OCI-LY3 (cell line): ENCODE measurements around the gene DMRT1.

Source experiments
- H2AFZ ChIP-seq: fragments of 200-600, 300-600 bp; shearing (Covaris generic); 2 replicates; pipeline ENCODE4 v1.6.0; 2014; ENCODE audit warnings: antibody characterized with exemption, low read depth, low read length
- H3K27ac ChIP-seq: fragments of 200-600, 300-600 bp; sonication (generic); 2 replicates; pipeline ENCODE4 v1.5.1; 2014; ENCODE audit warnings: mild to moderate bottlenecking, low read length, moderate library complexity, mixed read lengths
- H3K27me3 ChIP-seq: fragments of 200-600, 300-600 bp; sonication (generic); 2 replicates; pipeline ENCODE4 v1.6.1; 2014; ENCODE audit warnings: low read depth, low read length, mixed read lengths
- H3K36me3 ChIP-seq: fragments of 200-600, 300-600 bp; sonication (generic); replicated peaks from 2 replicates; pipeline ENCODE3; 2014; ENCODE audit warnings: low read depth, low read length, mixed read lengths
- H3K4me1 ChIP-seq: fragments of 300-600, 200-600 bp; sonication (generic); 2 replicates; pipeline ENCODE4 v1.6.1; 2014; ENCODE audit warnings: low read length, mixed read lengths
- H3K4me2 ChIP-seq: fragments of 200-600, 300-600 bp; sonication (generic); 2 replicates; pipeline ENCODE4 v1.6.1; 2014; ENCODE audit warnings: low read length, mixed read lengths
- H3K4me3 ChIP-seq: fragments of 300-600, 200-600 bp; sonication (generic); 2 replicates; pipeline ENCODE4 v1.5.1; 2014; ENCODE audit warnings: antibody characterized with exemption, mild to moderate bottlenecking, low read length, moderate library complexity
- H3K79me2 ChIP-seq: fragments of 300-600, 200-600 bp; shearing (Covaris generic); 2 replicates; pipeline ENCODE4 v1.6.1; 2014; ENCODE audit warnings: mild to moderate bottlenecking, low read length, mixed read lengths
- H3K9ac ChIP-seq: fragments of 300-600, 200-600 bp; shearing (Covaris generic); 2 replicates; pipeline ENCODE4 v1.6.0; 2014; ENCODE audit warnings: mild to moderate bottlenecking, low read length, moderate library complexity
- H3K9me3 ChIP-seq: fragments of 200-600, 300-600 bp; shearing (Covaris generic); 2 replicates; pipeline ENCODE4 v1.6.1; 2014; ENCODE audit warnings: low read length, mixed read lengths; ENCODE audit not compliant: insufficient read depth
- H4K20me1 ChIP-seq: fragments of 200-600, 300-600 bp; sonication (generic); 2 replicates; pipeline ENCODE4 v1.6.1; 2016; ENCODE audit warnings: low read length, mixed read lengths; ENCODE audit not compliant: insufficient read depth
- CTCF ChIP-seq: fragments of 200-600, 300-600 bp; sonication (generic); IDR thresholded peaks from 2 replicates; pipeline ENCODE4 v1.5.1; 2014; ENCODE audit warnings: antibody characterized with exemption, low read length, low read depth
- EZH2phosphoT487 ChIP-seq: fragments of 200-600 bp; shearing (Covaris generic); IDR thresholded peaks from 2 replicates; pipeline ENCODE4 v1.6.1; 2018; ENCODE audit warnings: antibody characterized with exemption, mixed run types, low read depth

The DMRT1 gene

GRCh38 chr9:806285-807156, 35.0 kb upstream of the DMRT1 start:
- H3K9ac ChIP-seq = no peak overlapping the region
- TF ChIP-seq EZH2phosphoT487 (no peak), CTCF (peak; percentile 76)
- H3K4me3 ChIP-seq = peak overlapping the region; percentile 41; the same call in 1 of the 2 replicates
- H3K9me3 ChIP-seq = no peaks in the 10 kb centered on the region
- no peak overlapping the region for H3K27ac ChIP-seq
- no peaks in the 10 kb centered on the region for H4K20me1 ChIP-seq
- H3K36me3 ChIP-seq = no peaks in the 10 kb centered on the region
- H3K4me1 ChIP-seq = no peaks in the 10 kb centered on the region
- H3K79me2 ChIP-seq = no peaks in the 10 kb centered on the region
- no peaks in the 10 kb centered on the region; the same call in 1 of the 2 replicates for H3K27me3 ChIP-seq
- H2AFZ ChIP-seq = peak overlapping the region; percentile 84
- H3K4me2 ChIP-seq = peak overlapping the region; percentile 56

DNA sequence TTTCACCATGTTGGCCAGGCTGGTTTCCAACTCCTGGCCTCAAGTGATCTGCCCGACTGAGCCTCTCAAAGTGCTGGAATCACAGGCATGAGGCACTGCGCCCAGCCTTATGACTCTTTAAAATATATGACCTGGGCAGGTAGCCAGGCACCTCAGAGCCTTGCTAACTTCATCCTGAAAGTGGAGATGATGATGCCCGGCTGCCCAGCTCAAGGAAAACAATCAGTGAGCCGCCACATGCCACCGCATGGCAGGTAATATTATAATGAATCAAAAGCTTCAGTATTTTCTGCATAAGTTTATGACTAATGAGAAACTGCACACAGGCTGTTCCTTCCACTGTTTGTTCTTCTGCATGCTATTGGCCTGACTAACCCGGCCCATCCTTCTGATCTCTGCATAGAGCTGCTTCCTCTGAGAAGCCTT, 30.4 kb upstream of the DMRT1 start:
- TF ChIP-seq CTCF = no peak
- no peak for TF ChIP-seq EZH2phosphoT487
- no peaks in the 10 kb centered on the region for H3K9me3 ChIP-seq
- H3K27ac ChIP-seq = no peak overlapping the region
- no peaks in the 10 kb centered on the region for H3K79me2 ChIP-seq
- no peak overlapping the region for H3K4me3 ChIP-seq
- H2AFZ ChIP-seq = no peak overlapping the region
- H3K27me3 ChIP-seq = no peaks in the 10 kb centered on the region
- H4K20me1 ChIP-seq = no peaks in the 10 kb centered on the region
- H3K36me3 ChIP-seq = no peaks in the 10 kb centered on the region
- no peaks in the 10 kb centered on the region for H3K4me1 ChIP-seq
- no peak overlapping the region for H3K4me2 ChIP-seq
- H3K9ac ChIP-seq = no peak overlapping the region

DNA sequence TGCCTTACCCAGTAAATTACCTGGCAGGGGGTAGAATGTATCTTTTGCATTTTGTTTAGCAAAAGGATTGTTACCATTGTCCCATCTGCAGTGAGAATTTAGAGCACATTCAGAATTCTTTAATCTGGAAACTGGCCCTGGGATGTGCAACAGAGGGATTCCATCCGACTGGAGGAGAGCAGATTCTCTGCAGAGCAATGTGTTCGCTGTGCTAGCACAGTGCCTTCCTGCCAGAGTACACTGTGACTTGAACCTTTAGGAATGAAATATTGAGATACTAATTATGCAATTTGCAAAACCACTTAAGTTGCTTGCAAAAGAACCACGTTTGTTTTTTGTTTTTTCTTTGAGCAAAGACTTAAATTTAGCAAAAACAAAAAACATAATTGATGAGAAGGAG, 22.5 kb upstream of the DMRT1 start:
- Histone ChIP-seq H3K9me3 (no peaks in the 10 kb centered on the region), H3K27me3 (no peaks in the 10 kb centered on the region), H3K79me2 (no peaks in the 10 kb centered on the region), H2AFZ (no peak overlapping the region), H3K27ac (no peak overlapping the region), H3K9ac (no peak overlapping the region), H4K20me1 (no peaks in the 10 kb centered on the region), H3K4me2 (no peak overlapping the region), H3K4me1 (no peaks in the 10 kb centered on the region), H3K36me3 (no peaks in the 10 kb centered on the region), H3K4me3 (no peak overlapping the region)
- TF ChIP-seq CTCF = no peak
- TF ChIP-seq EZH2phosphoT487 = no peak

GRCh38 chr9:826500-827280, 14.8 kb upstream of the DMRT1 start:
- Histone ChIP-seq H3K27me3 (no peaks in the 10 kb centered on the region), H3K27ac (no peak overlapping the region), H3K4me3 (no peak overlapping the region), H3K4me2 (no peak overlapping the region), H3K4me1 (no peaks in the 10 kb centered on the region), H3K9me3 (no peaks in the 10 kb centered on the region), H2AFZ (no peak overlapping the region), H3K9ac (no peak overlapping the region), H4K20me1 (no peaks in the 10 kb centered on the region), H3K79me2 (no peaks in the 10 kb centered on the region), H3K36me3 (no peaks in the 10 kb centered on the region)
- TF ChIP-seq CTCF (peak; percentile 14; the same call in 1 of the 2 replicates), EZH2phosphoT487 (no peak)
